ENCODE measurements around the gene EEF1A1.
"Not testable (repeated sequence)": the region's sequence is repeated elsewhere in the genome, so short reads cannot be mapped to it uniquely, and the experiment has no call there.

EEF1A1 gene

GRCh38 chr6:73515204-73515655 is 5.6 kb downstream of the EEF1A1 start:
- Histone ChIP-seq H3K4me1 (ENCODE audit: control insufficient read depth, insufficient read depth, low read length) (no peaks in the 10 kb centered on the region), H3K4me3 (ENCODE audit: low read depth, low read length) (no peak overlapping the region), H3K36me3 (ENCODE audit: control insufficient read depth, insufficient read depth, low read length) (peaks cover 35% of the 10 kb centered on the region), H3K27me3 (ENCODE audit: control insufficient read depth, insufficient read depth, low read length) (no peaks in the 10 kb centered on the region), H3K9me3 (ENCODE audit: control insufficient read depth, insufficient read depth, low read length) (no peaks in the 10 kb centered on the region), H3K9ac (ENCODE audit: low read depth, low read length) (no peak overlapping the region)

- Histone ChIP-seq H3K36me3 (ENCODE audit: control insufficient read depth, insufficient read depth, low read length) (peaks cover 30% of the 10 kb centered on the region), H3K27me3 (ENCODE audit: control insufficient read depth, insufficient read depth, low read length) (no peaks in the 10 kb centered on the region), H3K4me1 (ENCODE audit: control insufficient read depth, insufficient read depth, low read length) (no peaks in the 10 kb centered on the region), H3K9me3 (ENCODE audit: control insufficient read depth, insufficient read depth, low read length) (no peaks in the 10 kb centered on the region), H3K9ac (ENCODE audit: low read depth, low read length) (no peak overlapping the region), H3K4me3 (ENCODE audit: low read depth, low read length) (no peak overlapping the region)
Observed at GRCh38 chr6:73514746-73515110, 6.1 kb downstream of the EEF1A1 start.

DNA sequence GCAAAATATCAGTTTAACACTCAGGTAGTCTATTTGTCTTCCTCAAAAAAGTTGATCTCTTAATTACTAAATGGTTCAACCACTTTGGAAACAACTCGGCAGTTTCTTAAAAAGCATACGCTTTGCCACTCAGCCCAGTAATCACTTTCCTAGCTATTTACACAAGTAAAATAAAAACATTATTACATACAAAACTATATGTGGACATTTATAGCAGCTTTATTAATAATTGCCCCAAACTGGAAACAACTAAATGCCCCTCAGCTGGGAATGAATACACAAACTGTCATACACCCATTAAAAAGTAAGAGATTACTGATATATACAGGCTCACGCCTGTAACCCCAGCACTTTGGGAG is 7.4 kb downstream of the EEF1A1 start:
- no peaks in the 10 kb centered on the region for H3K27me3 ChIP-seq (ENCODE audit: control insufficient read depth, insufficient read depth, low read length)
- H3K36me3 ChIP-seq (ENCODE audit: control insufficient read depth, insufficient read depth, low read length) = peaks cover 18% of the 10 kb centered on the region
- H3K9me3 ChIP-seq (ENCODE audit: control insufficient read depth, insufficient read depth, low read length) = no peaks in the 10 kb centered on the region
- no peaks in the 10 kb centered on the region for H3K4me1 ChIP-seq (ENCODE audit: control insufficient read depth, insufficient read depth, low read length)
- no peak overlapping the region for H3K4me3 ChIP-seq (ENCODE audit: low read depth, low read length)
- H3K9ac ChIP-seq (ENCODE audit: low read depth, low read length) = no peak overlapping the region

DNA sequence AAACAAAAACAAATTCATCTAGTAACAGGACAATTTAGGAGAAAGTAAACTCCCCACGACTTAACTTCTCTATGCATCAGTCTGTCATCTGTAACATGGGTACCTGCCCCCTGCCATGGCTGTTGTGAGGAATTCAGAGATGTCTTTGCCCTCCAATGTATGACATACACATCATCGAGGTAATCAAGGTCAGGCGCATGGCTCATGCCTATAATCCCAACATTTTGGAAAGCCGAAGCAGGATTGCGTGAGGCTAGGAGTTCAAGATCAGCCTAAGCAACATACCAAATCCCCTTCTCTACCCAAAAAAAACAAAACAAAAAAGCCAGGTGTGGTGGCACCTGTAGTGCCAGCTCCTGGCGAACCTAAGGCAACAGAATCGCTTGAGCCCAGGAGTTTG is 9.0 kb downstream of the EEF1A1 start:
- no peaks in the 10 kb centered on the region for H3K9me3 ChIP-seq (ENCODE audit: control insufficient read depth, insufficient read depth, low read length)
- H3K4me3 ChIP-seq (ENCODE audit: low read depth, low read length) = no peak overlapping the region
- peaks cover 6% of the 10 kb centered on the region for H3K36me3 ChIP-seq (ENCODE audit: control insufficient read depth, insufficient read depth, low read length)
- H3K4me1 ChIP-seq (ENCODE audit: control insufficient read depth, insufficient read depth, low read length) = no peaks in the 10 kb centered on the region
- no peaks in the 10 kb centered on the region for H3K27me3 ChIP-seq (ENCODE audit: control insufficient read depth, insufficient read depth, low read length)
- H3K9ac ChIP-seq (ENCODE audit: low read depth, low read length) = no peak overlapping the region

DNA sequence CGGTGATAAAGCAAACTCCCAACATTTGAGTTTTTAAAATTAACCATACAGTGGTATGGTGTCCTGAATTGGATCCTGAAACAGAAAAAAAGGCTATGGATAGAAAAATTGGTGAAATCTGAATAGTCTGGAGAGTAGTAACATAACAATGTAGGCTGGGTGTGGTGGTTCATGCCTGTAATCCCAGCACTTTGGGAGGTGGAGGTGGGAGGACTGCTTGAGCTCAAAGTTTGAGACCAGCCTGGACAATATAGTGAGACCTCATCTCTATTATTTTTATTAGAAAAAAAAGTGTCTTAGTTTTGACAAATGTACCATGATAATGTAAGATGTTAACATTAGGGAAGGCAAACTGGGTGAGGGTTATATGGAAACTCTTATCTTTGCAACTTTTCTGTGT is 11.0 kb downstream of the EEF1A1 start:
- H3K9me3 ChIP-seq (ENCODE audit: control insufficient read depth, insufficient read depth, low read length) = no peaks in the 10 kb centered on the region
- H3K27me3 ChIP-seq (ENCODE audit: control insufficient read depth, insufficient read depth, low read length) = no peaks in the 10 kb centered on the region
- no peak overlapping the region for H3K4me3 ChIP-seq (ENCODE audit: low read depth, low read length)
- H3K4me1 ChIP-seq (ENCODE audit: control insufficient read depth, insufficient read depth, low read length) = no peaks in the 10 kb centered on the region
- H3K9ac ChIP-seq (ENCODE audit: low read depth, low read length) = no peak overlapping the region
- no peaks in the 10 kb centered on the region for H3K36me3 ChIP-seq (ENCODE audit: control insufficient read depth, insufficient read depth, low read length)

GRCh38 chr6:73508776-73509175 is 12.1 kb downstream of the EEF1A1 start:
- Histone ChIP-seq H3K4me1 (ENCODE audit: control insufficient read depth, insufficient read depth, low read length) (no peaks in the 10 kb centered on the region), H3K36me3 (ENCODE audit: control insufficient read depth, insufficient read depth, low read length) (no peaks in the 10 kb centered on the region), H3K9me3 (ENCODE audit: control insufficient read depth, insufficient read depth, low read length) (no peaks in the 10 kb centered on the region), H3K4me3 (ENCODE audit: low read depth, low read length) (no peak overlapping the region), H3K27me3 (ENCODE audit: control insufficient read depth, insufficient read depth, low read length) (no peaks in the 10 kb centered on the region), H3K9ac (ENCODE audit: low read depth, low read length) (no peak overlapping the region)

DNA sequence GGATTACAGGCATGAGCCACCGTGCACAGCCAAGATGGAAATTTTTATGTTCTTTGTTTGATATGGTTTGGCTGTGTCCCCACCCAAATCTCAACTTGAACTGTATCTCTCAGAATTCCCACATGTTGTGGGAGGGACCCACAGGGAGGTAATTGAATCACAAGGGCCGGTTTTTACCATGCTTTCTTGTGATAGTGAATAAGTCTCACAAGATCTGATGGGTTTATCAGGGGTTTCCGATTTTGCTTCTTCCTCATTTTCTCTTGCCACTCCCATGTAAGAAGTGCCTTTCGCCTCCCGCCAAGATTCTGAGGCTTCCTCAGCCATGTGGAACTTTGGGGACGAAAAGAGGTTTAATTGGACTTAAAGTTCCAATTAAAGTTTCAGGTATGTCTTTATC is 14.6 kb downstream of the EEF1A1 start:
- no peak overlapping the region for H3K9ac ChIP-seq (ENCODE audit: low read depth, low read length)
- no peaks in the 10 kb centered on the region for H3K9me3 ChIP-seq (ENCODE audit: control insufficient read depth, insufficient read depth, low read length)
- no peaks in the 10 kb centered on the region for H3K4me1 ChIP-seq (ENCODE audit: control insufficient read depth, insufficient read depth, low read length)
- H3K4me3 ChIP-seq (ENCODE audit: low read depth, low read length) = no peak overlapping the region
- no peaks in the 10 kb centered on the region for H3K27me3 ChIP-seq (ENCODE audit: control insufficient read depth, insufficient read depth, low read length)
- no peaks in the 10 kb centered on the region for H3K36me3 ChIP-seq (ENCODE audit: control insufficient read depth, insufficient read depth, low read length)

DNA sequence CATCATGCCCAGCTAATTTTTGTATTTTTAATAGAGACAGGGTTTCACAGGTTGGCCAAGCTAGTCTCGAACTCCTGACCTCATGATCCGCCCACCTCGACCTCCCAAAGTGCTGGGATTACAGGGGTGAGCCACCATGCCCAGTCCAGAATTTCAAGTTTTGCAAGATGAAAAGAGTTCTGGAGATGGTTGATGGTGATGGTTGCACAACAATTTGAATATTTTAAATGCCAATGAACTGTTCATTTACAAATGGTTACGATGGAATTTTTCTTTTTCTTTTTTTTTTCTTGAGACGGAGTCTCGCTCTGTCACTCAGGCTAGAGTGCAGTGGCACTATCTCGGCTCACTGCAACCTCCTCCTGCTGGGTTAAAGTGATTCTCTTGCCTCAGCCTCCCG is 15.1 kb downstream of the EEF1A1 start:
- H3K27me3 ChIP-seq (ENCODE audit: control insufficient read depth, insufficient read depth, low read length); H3K9ac ChIP-seq (ENCODE audit: low read depth, low read length); H3K4me3 ChIP-seq (ENCODE audit: low read depth, low read length); H3K9me3 ChIP-seq (ENCODE audit: control insufficient read depth, insufficient read depth, low read length); H3K36me3 ChIP-seq (ENCODE audit: control insufficient read depth, insufficient read depth, low read length); H3K4me1 ChIP-seq (ENCODE audit: control insufficient read depth, insufficient read depth, low read length): not testable (repeated sequence)

DNA sequence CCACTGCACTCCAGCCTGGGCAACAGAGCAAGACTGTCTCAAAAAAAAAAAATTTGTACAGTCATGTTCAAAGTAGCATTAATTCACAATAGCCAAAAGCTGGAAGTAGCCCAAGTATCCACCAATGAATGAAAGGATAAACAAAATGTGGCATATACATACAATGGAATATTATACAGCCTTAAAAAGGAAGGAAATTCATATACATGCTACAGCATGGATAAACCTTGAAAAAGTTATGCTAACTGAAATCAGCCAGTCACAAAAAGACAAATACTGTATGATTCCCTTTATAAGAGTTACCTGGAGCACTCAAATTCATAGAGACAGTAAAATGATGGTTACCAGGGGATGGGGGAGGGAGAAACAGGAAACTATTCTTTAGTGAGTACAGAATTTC is 15.7 kb downstream of the EEF1A1 start:
- H3K9me3 ChIP-seq (ENCODE audit: control insufficient read depth, insufficient read depth, low read length) = no peaks in the 10 kb centered on the region
- H3K4me3 ChIP-seq (ENCODE audit: low read depth, low read length) = no peak overlapping the region
- H3K9ac ChIP-seq (ENCODE audit: low read depth, low read length) = no peak overlapping the region
- no peaks in the 10 kb centered on the region for H3K4me1 ChIP-seq (ENCODE audit: control insufficient read depth, insufficient read depth, low read length)
- H3K36me3 ChIP-seq (ENCODE audit: control insufficient read depth, insufficient read depth, low read length) = no peaks in the 10 kb centered on the region
- H3K27me3 ChIP-seq (ENCODE audit: control insufficient read depth, insufficient read depth, low read length) = no peaks in the 10 kb centered on the region

- Histone ChIP-seq H3K27me3 (ENCODE audit: control insufficient read depth, insufficient read depth, low read length) (no peaks in the 10 kb centered on the region), H3K4me1 (ENCODE audit: control insufficient read depth, insufficient read depth, low read length) (no peaks in the 10 kb centered on the region), H3K36me3 (ENCODE audit: control insufficient read depth, insufficient read depth, low read length) (no peaks in the 10 kb centered on the region), H3K4me3 (ENCODE audit: low read depth, low read length) (no peak overlapping the region), H3K9me3 (ENCODE audit: control insufficient read depth, insufficient read depth, low read length) (no peaks in the 10 kb centered on the region), H3K9ac (ENCODE audit: low read depth, low read length) (no peak overlapping the region)
Observed at GRCh38 chr6:73504160-73504559, 16.7 kb downstream of the EEF1A1 start.

DNA sequence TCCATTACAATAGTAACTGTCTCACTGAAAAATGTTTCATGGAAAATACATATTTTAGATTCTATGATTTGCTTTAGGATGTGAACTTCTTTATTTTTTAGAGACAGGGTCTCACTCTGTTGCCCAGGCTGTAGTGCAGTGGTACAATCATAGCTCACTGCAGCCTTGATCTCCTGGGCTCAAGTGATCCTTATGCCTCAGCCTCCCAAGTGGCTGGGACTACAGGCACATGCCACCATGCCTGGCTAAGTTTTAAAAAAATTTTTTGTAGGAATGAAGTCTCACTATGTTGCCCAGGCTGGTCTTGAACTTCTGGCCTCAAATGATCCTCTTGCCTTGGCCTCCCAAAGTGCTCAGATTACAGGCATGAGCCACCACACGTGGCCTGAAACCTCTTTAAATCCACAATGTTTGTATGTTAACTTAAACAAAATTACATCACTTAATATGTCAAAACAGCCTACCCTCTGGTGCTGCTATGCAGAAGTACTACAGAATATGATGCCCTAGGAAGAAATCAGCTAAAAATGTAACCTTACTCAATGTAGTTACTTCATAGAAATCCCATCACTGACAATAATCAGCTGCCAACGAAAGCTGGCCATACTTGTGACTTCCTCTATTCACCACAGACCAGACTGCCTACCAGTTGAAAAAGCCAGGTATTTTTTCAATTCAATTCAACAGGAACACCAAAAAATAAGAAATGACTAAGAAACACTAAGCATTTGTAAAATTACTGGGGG is 17.6 kb downstream of the EEF1A1 start:
- no peak overlapping the region for H3K9ac ChIP-seq (ENCODE audit: low read depth, low read length)
- no peak overlapping the region for H3K4me3 ChIP-seq (ENCODE audit: low read depth, low read length)
- no peaks in the 10 kb centered on the region for H3K36me3 ChIP-seq (ENCODE audit: control insufficient read depth, insufficient read depth, low read length)
- no peaks in the 10 kb centered on the region for H3K9me3 ChIP-seq (ENCODE audit: control insufficient read depth, insufficient read depth, low read length)
- H3K27me3 ChIP-seq (ENCODE audit: control insufficient read depth, insufficient read depth, low read length) = no peaks in the 10 kb centered on the region
- H3K4me1 ChIP-seq (ENCODE audit: control insufficient read depth, insufficient read depth, low read length) = no peaks in the 10 kb centered on the region

DNA sequence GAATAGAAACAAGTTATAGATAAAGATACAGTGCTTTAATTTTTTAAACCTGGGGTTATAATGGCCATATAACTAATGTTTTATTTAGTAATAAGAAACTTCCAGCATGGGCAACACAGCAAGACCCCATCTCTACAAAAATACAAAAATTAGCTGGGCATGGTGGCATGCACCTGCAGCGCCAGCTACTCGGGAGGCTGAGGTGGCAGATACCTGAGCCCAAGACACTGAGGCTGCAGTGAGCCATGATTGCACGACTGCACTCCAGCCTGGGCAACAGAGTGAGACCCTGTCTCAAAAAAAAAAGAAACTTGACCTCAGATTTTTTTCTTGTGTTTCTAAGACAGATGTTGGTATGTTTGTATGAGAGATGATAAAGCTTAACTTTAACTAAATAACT is 22.9 kb downstream of the EEF1A1 start:
- Histone ChIP-seq H3K9me3 (ENCODE audit: control insufficient read depth, insufficient read depth, low read length) (no peaks in the 10 kb centered on the region), H3K4me1 (ENCODE audit: control insufficient read depth, insufficient read depth, low read length) (no peaks in the 10 kb centered on the region), H3K4me3 (ENCODE audit: low read depth, low read length) (no peak overlapping the region), H3K27me3 (ENCODE audit: control insufficient read depth, insufficient read depth, low read length) (no peaks in the 10 kb centered on the region), H3K36me3 (ENCODE audit: control insufficient read depth, insufficient read depth, low read length) (no peaks in the 10 kb centered on the region), H3K9ac (ENCODE audit: low read depth, low read length) (no peak overlapping the region)

Data from iPS-15b (cell line).